Measurements from ENCODE around the gene CEP192. TPM values are rescaled to one million over a fixed set of nuclear protein-coding genes. Genes with fewer than 3 reads are reported as not detected.

Gene CEP192
- 1 to 10 TPM; 1.8 to 6.3 (median 5.4) TPM for polyA plus RNA-seq

GRCh38 chr18:12990967-12991820, at the start of gene CEP192:
Gene CEP192 (plus strand): TSS chr18:12991362. CDS start chr18:12999425, 8,063 bp downstream.
- Mint-ChIP-seq H3K27ac (peak within 1 kb of the TSS; percentile 85 to 98 (median 95)), H3K27me3 (ENCODE audit: low read depth in 3 of 3) (peaks cover 15 to 29% (median 16%) of the 10 kb centered on the region in 3 donors), H3K4me1 (peaks cover 19 to 38% of the 10 kb centered on the region in 2 donors), H3K36me3 (peaks cover 0 to 4% (median 0%) of the 10 kb centered on the region in 3 donors), H3K9me3 (peaks cover 0 to 2% (median 0%) of the 10 kb centered on the region in 6 donors), H3K4me3 (peak within 1 kb of the TSS; percentile 83 to 98 (median 96))
- peak; percentile 98 to 99 (median 98) for DNase-seq

GRCh38 chr18:12943215-12943614, 47.9 kb upstream of the CEP192 start:
- Mint-ChIP-seq H3K27ac (no peak overlapping the region), H3K4me1 (peaks cover 13 to 15% of the 10 kb centered on the region in 2 donors), H3K4me3 (no peak overlapping the region), H3K27me3 (ENCODE audit: low read depth in 3 of 3) (peaks cover 8 to 12% (median 10%) of the 10 kb centered on the region in 3 donors), H3K9me3 (no peaks in the 10 kb centered on the region), H3K36me3 (no peaks in the 10 kb centered on the region)
- no peak for DNase-seq

GRCh38 chr18:12944709-12945108, 46.5 kb upstream of the CEP192 start:
- no peaks in the 10 kb centered on the region for H3K9me3 Mint-ChIP-seq
- peaks cover 12 to 20% (median 18%) of the 10 kb centered on the region in 3 donors for H3K27me3 Mint-ChIP-seq (ENCODE audit: low read depth in 3 of 3)
- H3K4me1 Mint-ChIP-seq, result peaks cover 21 to 23% of the 10 kb centered on the region in 2 donors
- no peak for DNase-seq
- H3K4me3 Mint-ChIP-seq, result peak overlapping the region in 1 of 5 donors; percentile 38
- H3K27ac Mint-ChIP-seq, result peak overlapping the region in 1 of 6 donors; percentile 7
- no peaks in the 10 kb centered on the region for H3K36me3 Mint-ChIP-seq

GRCh38 chr18:12946549-12947284, 44.4 kb upstream of the CEP192 start:
- Mint-ChIP-seq H3K4me1 (peaks cover 21 to 26% of the 10 kb centered on the region in 2 donors), H3K36me3 (no peaks in the 10 kb centered on the region), H3K27ac (peak overlapping the region; percentile 95 to 99 (median 98)), H3K4me3 (peak overlapping the region; percentile 92 to 99 (median 99)), H3K9me3 (no peaks in the 10 kb centered on the region), H3K27me3 (ENCODE audit: low read depth in 3 of 3) (peaks cover 10 to 21% (median 21%) of the 10 kb centered on the region in 3 donors)
- DNase-seq, result no peak

- H3K9me3 Mint-ChIP-seq, result no peaks in the 10 kb centered on the region
- H3K4me1 Mint-ChIP-seq, result peaks cover 21 to 26% of the 10 kb centered on the region in 2 donors
- no peaks in the 10 kb centered on the region for H3K36me3 Mint-ChIP-seq
- DNase-seq, result peak; percentile 97 to 99 (median 99)
- peaks cover 10 to 21% (median 21%) of the 10 kb centered on the region in 3 donors for H3K27me3 Mint-ChIP-seq (ENCODE audit: low read depth in 3 of 3)
- H3K27ac Mint-ChIP-seq, result peak within 1 kb of the TSS; percentile 95 to 99 (median 98)
- peak within 1 kb of the TSS; percentile 92 to 99 (median 99) for H3K4me3 Mint-ChIP-seq
Measured at GRCh38 chr18:12947285-12948049, 43.7 kb upstream of the CEP192 start, which contains the start of gene SEH1L. Gene SEH1L (plus strand): TSS chr18:12948011. CDS start chr18:12948122, 111 bp downstream.

GRCh38 chr18:12948050-12948804, 42.9 kb upstream of the CEP192 start:
- H3K27ac Mint-ChIP-seq, result peak overlapping the region; percentile 93 to 99 (median 96)
- H3K36me3 Mint-ChIP-seq, result peaks cover 0 to 4% (median 0%) of the 10 kb centered on the region in 3 donors
- peak; percentile 98 to 99 (median 99) for DNase-seq
- H3K4me3 Mint-ChIP-seq, result peak overlapping the region; percentile 92 to 99 (median 99)
- peaks cover 21 to 26% of the 10 kb centered on the region in 2 donors for H3K4me1 Mint-ChIP-seq
- H3K9me3 Mint-ChIP-seq, result no peaks in the 10 kb centered on the region
- H3K27me3 Mint-ChIP-seq (ENCODE audit: low read depth in 3 of 3), result peaks cover 10 to 21% (median 21%) of the 10 kb centered on the region in 3 donors

- no peaks in the 10 kb centered on the region for H3K4me1 Mint-ChIP-seq
- no peak overlapping the region for H3K4me3 Mint-ChIP-seq
- no peaks in the 10 kb centered on the region for H3K9me3 Mint-ChIP-seq
- H3K36me3 Mint-ChIP-seq, result peaks cover 15 to 33% (median 20%) of the 10 kb centered on the region in 3 donors
- no peaks in the 10 kb centered on the region for H3K27me3 Mint-ChIP-seq (ENCODE audit: low read depth in 3 of 3)
- H3K27ac Mint-ChIP-seq, result no peak overlapping the region
- DNase-seq, result no peak
Measured at GRCh38 chr18:12958478-12958877, 32.7 kb upstream of the CEP192 start.

- no peaks in the 10 kb centered on the region for H3K27me3 Mint-ChIP-seq (ENCODE audit: low read depth in 3 of 3)
- no peak overlapping the region for H3K27ac Mint-ChIP-seq
- DNase-seq, result no peak
- H3K9me3 Mint-ChIP-seq, result no peaks in the 10 kb centered on the region
- no peaks in the 10 kb centered on the region for H3K4me1 Mint-ChIP-seq
- H3K36me3 Mint-ChIP-seq, result peaks cover 20 to 30% (median 26%) of the 10 kb centered on the region in 3 donors
- no peak overlapping the region for H3K4me3 Mint-ChIP-seq
Measured at GRCh38 chr18:12960395-12960794, 30.8 kb upstream of the CEP192 start.

GRCh38 chr18:12960853-12961397, 30.2 kb upstream of the CEP192 start:
- Mint-ChIP-seq H3K4me1 (no peaks in the 10 kb centered on the region), H3K27ac (no peak overlapping the region), H3K9me3 (no peaks in the 10 kb centered on the region), H3K4me3 (no peak overlapping the region), H3K36me3 (peaks cover 22 to 31% (median 30%) of the 10 kb centered on the region in 3 donors), H3K27me3 (ENCODE audit: low read depth in 3 of 3) (no peaks in the 10 kb centered on the region)
- no peak for DNase-seq

GRCh38 chr18:12963069-12963468, 28.1 kb upstream of the CEP192 start:
- no peak for DNase-seq
- Mint-ChIP-seq H3K4me1 (no peaks in the 10 kb centered on the region), H3K36me3 (peaks cover 28 to 36% (median 35%) of the 10 kb centered on the region in 3 donors), H3K27me3 (ENCODE audit: low read depth in 3 of 3) (peaks cover 0 to 3% (median 0%) of the 10 kb centered on the region in 3 donors), H3K27ac (no peak overlapping the region), H3K4me3 (no peak overlapping the region), H3K9me3 (no peaks in the 10 kb centered on the region)

GRCh38 chr18:12968115-12968514, 23.0 kb upstream of the CEP192 start:
- Mint-ChIP-seq H3K4me1 (peaks cover 6 to 9% of the 10 kb centered on the region in 2 donors), H3K4me3 (no peak overlapping the region), H3K27me3 (ENCODE audit: low read depth in 3 of 3) (peaks cover 0 to 3% (median 0%) of the 10 kb centered on the region in 3 donors), H3K9me3 (no peaks in the 10 kb centered on the region), H3K36me3 (peaks cover 39 to 44% (median 40%) of the 10 kb centered on the region in 3 donors), H3K27ac (no peak overlapping the region)
- no peak for DNase-seq

GRCh38 chr18:12968619-12969018, 22.5 kb upstream of the CEP192 start:
- Mint-ChIP-seq H3K4me3 (no peak overlapping the region), H3K4me1 (peaks cover 6 to 9% of the 10 kb centered on the region in 2 donors), H3K27ac (no peak overlapping the region), H3K9me3 (no peaks in the 10 kb centered on the region), H3K36me3 (peaks cover 36 to 40% (median 39%) of the 10 kb centered on the region in 3 donors), H3K27me3 (ENCODE audit: low read depth in 3 of 3) (peaks cover 0 to 3% (median 0%) of the 10 kb centered on the region in 3 donors)
- DNase-seq, result no peak
